ENCODE data around the gene BRME1.

Gene BRME1

GRCh38 chr19:13835791-13836723 lies 69.9 kb downstream of the BRME1 start:
- no peak overlapping the region for H3K4me3 ChIP-seq (ENCODE audit: low read length)
- H3K9ac ChIP-seq (ENCODE audit: low read length): peak overlapping the region; percentile 39
- peaks cover 6% of the 10 kb centered on the region for H3K36me3 ChIP-seq (ENCODE audit: control insufficient read depth, insufficient read depth, low read length)
- no peaks in the 10 kb centered on the region for H3K27me3 ChIP-seq (ENCODE audit: control insufficient read depth, insufficient read depth, low read length)
- peaks cover 60% of the 10 kb centered on the region for H3K4me1 ChIP-seq (ENCODE audit: control insufficient read depth, insufficient read depth, low read length)
- H3K9me3 ChIP-seq (ENCODE audit: control insufficient read depth, low read length): no peaks in the 10 kb centered on the region

GRCh38 chr19:13834244-13835069 lies 71.5 kb downstream of the BRME1 start:
- Histone ChIP-seq H3K36me3 (ENCODE audit: control insufficient read depth, insufficient read depth, low read length) (peaks cover 6% of the 10 kb centered on the region), H3K4me3 (ENCODE audit: low read length) (no peak overlapping the region), H3K9me3 (ENCODE audit: control insufficient read depth, low read length) (no peaks in the 10 kb centered on the region), H3K27me3 (ENCODE audit: control insufficient read depth, insufficient read depth, low read length) (no peaks in the 10 kb centered on the region), H3K9ac (ENCODE audit: low read length) (peak overlapping the region; percentile 60), H3K4me1 (ENCODE audit: control insufficient read depth, insufficient read depth, low read length) (peaks cover 46% of the 10 kb centered on the region)

- Histone ChIP-seq H3K4me1 (ENCODE audit: control insufficient read depth, insufficient read depth, low read length) (peaks cover 37% of the 10 kb centered on the region), H3K9me3 (ENCODE audit: control insufficient read depth, low read length) (no peaks in the 10 kb centered on the region), H3K36me3 (ENCODE audit: control insufficient read depth, insufficient read depth, low read length) (peaks cover 6% of the 10 kb centered on the region), H3K27me3 (ENCODE audit: control insufficient read depth, insufficient read depth, low read length) (no peaks in the 10 kb centered on the region), H3K4me3 (ENCODE audit: low read length) (peak overlapping the region; percentile 27), H3K9ac (ENCODE audit: low read length) (peak overlapping the region; percentile 60)
Measured at GRCh38 chr19:13833330-13834243, 72.3 kb downstream of the BRME1 start.
